GM12891 (cell line): ENCODE results near the gene IGSF6.

Experiments used
- PAX5 ChIP-seq: IDR thresholded peaks from 2 replicates; pipeline ENCODE4 v1.6.1; 2011; ENCODE audit warnings: low read length, moderate library complexity, mild to moderate bottlenecking; ENCODE audit not compliant: insufficient read depth, severe bottlenecking
- POLR2A ChIP-seq: IDR thresholded peaks from 2 replicates; pipeline ENCODE4 v1.6.1; 2011; ENCODE audit warnings: low read depth, low read length, control low read depth
- POLR2AphosphoS5 ChIP-seq: IDR thresholded peaks from 2 replicates; pipeline ENCODE4 v1.6.1; 2011; ENCODE audit warnings: low read depth, low read length, control low read depth
- POU2F2 ChIP-seq: IDR thresholded peaks from 2 replicates; pipeline ENCODE4 v1.6.1; 2011; ENCODE audit warnings: low read depth, mild to moderate bottlenecking, control low read depth, low read length, moderate library complexity
- SPI1 ChIP-seq: IDR thresholded peaks from 2 replicates; pipeline ENCODE4 v1.6.1; 2011; ENCODE audit warnings: low read depth, low read length, control low read depth
- TAF1 ChIP-seq: IDR thresholded peaks from 2 replicates; pipeline ENCODE4 v1.6.1; 2011; ENCODE audit warnings: low read depth, low read length, control low read depth

- TF ChIP-seq POLR2A (no peak), POLR2AphosphoS5 (no peak), POU2F2 (no peak), SPI1 (no peak), TAF1 (no peak), PAX5 (no peak)
Observed at GRCh38 chr16:21653571-21653970, 1.2 kb upstream of the IGSF6 start.
